ENCODE results near the gene C8G.

- TF ChIP-seq POLR2A (IDR thresholded peaks at IDR 0.05; ENCODE audit: low read length) (no peak), GATA1 (IDR thresholded peaks at IDR 0.05; ENCODE audit: low read depth, low read length) (no peak)
Observed at GRCh38 chr9:136936645-136937170, 8.3 kb upstream of the C8G start.

All from erythroblast (primary cell).